GM19467 (cell line): ENCODE measurements around the gene SGPP1.
"Not testable (repeated sequence)": the region's sequence is repeated elsewhere in the genome, so short reads cannot be mapped to it uniquely, and the experiment has no call there.

Experiments
- ATAC-seq: cut with Tn5 transposase; IDR thresholded peaks from one replicate; pipeline ENCODE4 v1.9.1; 2021; ENCODE audit warnings: mild to moderate bottlenecking, moderate library complexity; ENCODE audit not compliant: unreplicated experiment

Gene SGPP1

DNA sequence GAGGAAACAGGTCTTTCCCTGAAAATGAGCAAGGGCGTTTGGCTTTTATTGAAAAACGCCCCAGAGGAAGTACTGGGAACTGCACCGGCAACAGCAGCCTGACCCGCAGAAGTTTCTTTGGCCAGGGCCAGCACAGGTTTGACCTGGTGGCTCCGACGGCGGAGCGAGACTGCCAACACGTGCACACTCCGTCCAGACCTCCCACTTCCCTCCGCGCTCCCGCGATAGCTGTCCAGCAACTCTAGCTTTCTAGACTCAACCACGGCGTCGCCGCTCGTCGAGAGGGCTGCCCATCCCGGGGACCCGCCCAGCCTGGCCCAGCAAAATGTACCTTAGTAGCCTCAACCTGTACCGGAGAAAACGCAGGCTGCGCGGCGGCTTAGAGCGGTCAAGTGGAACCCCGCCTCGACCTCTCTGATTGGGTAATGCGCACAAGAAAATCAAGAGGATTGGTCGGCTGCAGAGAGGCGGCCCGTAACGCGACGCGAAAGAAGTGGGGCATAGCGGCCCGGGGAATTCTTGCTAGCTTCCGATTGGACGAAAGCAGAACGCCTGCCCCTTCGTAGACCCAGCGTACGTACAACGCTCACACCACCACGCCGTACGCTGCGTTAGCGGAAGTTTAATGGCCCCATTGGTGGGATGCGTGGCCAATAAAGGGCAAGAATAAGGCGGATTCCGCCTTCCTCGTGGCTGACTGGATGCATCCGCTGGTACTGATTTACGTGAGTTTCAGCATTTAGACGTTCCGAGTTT, 86.2 kb downstream of the SGPP1 start, which contains the start of gene WDR89:
WDR89 (minus strand) TSS at position 399 of the 756 bp plus-strand sequence. CDS start 41,929 bp downstream, outside the sequence.
- ATAC-seq, result peak; percentile 81

DNA sequence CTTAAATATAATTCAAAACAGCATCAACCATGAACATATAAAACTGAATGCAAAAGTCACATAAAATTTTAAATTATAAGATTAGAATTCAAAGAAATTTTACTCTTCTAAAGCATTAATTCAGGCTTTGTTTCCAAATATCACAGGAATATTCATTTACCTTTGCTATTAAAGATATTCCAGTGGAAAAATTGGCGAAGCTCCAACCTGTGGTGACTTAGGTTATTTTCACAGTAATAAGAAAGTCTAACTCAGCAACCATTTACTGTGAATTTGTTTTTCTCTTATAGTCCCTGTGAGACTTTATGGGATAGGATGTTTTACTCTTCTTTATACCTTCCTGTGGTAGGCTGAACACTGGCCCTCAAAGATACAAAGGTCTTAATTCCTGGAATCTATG, 89.4 kb downstream of the SGPP1 start:
- no peak for ATAC-seq

DNA sequence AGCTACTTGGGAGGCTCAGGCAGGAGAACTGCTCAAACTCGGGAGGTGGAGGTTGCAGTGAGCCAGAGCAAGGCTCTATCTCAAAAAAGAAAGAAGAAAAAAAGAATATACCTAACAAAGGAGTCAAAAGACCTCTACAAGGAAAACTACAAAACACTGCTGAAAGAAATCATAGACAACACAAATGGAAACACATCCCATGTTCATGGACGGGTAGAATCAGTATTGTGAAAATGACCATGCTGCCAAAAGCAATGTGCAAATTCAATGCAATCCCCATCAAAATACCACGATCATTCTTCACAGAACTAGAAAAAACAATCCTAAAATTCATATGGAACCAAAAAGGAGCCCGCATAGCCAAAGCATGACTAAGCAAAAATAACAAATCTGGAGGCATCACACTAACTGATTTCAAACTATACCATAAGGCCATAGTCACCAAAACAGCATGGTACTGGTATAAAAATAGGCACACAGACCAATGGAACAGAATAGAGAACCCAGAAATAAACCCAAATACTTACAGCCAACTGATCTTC, 91.7 kb downstream of the SGPP1 start:
- ATAC-seq, result not testable (repeated sequence)
